Amniotic epithelial cell (primary cell): ENCODE measurements around the gene GALNT18.
A peak's percentile ranks its signal among the peaks of the same experiment; 100 is the strongest.

Experiments
- DNase-seq: peaks from one replicate; pipeline ENCODE4 v3.0.0-alpha.2; 2010; ENCODE audit warnings: low read depth

Gene GALNT18

DNA sequence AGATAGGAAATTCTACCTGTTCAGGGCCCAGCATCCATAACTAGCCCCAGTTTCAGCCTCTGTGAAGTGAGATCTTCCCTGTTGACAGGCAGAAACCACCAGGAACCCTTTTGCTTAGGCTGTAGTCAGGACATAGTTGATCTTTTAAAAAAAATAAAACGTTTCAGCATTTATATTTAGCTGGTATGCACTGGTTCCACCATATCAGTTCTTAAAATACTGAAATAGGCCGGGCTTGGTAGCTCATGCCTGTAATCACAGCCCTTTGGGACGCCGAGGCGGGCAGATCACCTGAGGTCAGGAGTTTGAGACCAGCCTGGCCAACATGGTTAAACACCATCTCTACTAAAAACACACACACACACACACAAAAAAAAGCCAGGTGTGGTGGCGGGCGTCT, 35.3 kb downstream of the GALNT18 start:
- DNase-seq = no peak

DNA sequence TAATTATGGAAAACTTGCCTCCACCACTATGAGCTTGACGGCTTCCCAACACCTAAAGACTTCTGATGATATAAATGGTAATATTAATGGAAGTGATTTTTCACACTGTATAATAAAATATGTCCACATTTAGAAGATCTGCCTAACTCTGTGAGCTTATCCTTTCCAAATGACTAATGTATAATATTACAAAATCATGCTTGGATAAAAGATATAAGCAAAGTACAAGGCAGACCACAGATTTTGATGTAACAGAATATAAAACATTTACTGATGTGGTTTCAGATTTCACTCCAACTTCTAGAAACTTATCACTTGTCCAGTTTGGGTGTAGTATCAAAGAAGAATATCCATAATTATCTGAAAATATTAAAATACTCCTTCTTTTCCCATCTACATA, 36.9 kb downstream of the GALNT18 start:
- peak; percentile 26 for DNase-seq

DNA sequence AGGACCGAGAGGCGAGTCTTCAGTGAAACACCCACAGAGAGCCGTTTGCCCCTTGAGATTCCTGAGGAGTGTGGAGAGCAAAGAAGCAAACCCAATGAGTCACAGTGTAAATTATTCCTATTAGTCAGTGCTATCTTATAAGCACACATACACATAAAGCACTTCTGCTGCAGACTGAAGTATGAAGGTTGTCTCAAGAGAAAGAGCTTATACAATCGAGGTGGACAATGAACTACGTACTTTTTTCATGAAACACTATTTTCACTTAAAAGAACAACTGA, 37.3 kb downstream of the GALNT18 start:
- peak; percentile 84 for DNase-seq

DNA sequence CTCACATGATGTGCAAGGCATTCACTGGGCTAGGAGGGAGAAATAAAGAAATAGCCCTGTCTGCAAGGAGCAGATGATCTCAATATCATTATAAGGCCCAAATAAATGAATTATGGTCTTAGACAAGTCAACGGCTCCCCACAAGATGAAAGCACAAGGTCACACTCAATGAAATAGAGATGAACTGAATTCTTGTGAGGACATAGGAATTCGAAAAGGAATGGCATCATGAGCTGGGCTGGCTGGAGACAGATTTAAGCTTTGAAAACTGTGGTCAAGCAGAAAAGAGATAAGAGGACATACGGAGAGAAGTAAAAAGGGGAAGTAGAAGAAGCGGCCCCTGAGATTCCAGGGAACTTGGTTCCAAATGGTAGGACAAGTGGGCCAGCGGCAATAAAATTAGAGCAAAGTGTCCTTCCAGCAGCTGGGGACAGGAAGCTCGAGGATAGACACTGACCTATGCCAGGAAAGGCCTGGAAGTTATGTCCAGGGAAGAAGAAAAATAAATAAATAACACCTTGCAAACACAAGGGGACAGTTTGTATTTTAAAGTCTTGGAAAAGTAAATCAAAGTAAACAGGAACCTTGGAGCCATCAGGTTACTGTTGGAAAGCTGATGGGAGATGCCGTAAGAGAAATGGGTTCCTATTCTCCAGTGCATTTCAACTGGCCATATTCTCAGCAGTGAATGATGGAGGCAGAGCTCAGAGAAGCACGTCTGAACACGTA, 37.8 kb downstream of the GALNT18 start:
- peak; percentile 71 for DNase-seq

DNA sequence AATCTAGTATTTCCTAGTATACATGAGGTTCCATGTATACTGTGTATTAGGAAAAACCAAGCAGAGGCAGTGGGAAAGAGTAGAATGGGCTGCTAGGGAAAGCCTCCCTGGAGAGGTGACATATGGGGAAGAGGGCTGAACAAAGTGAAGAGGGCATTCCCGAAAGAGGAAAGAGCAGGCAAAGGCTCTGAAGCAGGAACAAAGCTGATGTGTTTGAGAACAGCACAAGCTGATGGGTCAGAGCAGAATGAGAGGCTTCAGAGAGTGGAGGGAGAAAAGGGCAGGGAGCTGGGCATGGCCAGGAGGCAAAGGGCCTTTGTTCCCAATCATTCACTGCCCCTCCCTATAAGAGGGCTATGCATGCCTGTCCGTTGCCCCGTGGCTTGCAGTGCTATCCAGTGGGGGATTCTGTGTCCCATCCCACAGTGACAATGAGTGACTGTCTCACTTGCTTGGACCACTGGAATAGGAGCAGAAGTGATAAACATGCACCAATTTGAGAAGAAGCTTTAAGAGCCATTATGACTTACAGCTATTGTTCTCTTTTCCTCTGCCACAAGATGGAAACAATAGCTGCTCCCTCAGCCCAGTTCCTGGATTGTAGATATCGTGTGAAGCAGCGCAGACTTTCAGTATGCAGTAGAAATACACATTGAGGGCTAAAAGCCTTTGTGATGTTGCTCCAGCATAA, 39.6 kb downstream of the GALNT18 start:
- no peak for DNase-seq

DNA sequence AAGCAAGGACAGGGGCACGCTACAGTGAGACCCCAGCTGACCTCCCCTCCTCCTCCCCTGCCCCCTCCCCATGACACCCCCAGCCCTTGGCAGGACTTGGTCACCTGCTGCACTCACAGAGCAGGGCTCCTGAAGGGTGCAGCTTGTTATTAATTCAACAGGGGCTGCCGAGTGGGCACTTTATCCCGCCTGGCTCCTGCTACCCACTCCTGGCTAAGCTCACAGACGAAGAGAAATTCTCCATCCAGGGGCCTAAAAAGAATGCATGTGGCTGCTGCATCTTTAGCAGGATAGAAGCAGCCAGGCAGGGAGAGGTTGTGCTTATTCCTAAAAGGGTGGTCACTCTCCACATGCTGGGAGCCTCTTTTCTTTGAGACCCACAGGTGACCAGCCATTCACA, 40.3 kb downstream of the GALNT18 start:
- no peak for DNase-seq

DNA sequence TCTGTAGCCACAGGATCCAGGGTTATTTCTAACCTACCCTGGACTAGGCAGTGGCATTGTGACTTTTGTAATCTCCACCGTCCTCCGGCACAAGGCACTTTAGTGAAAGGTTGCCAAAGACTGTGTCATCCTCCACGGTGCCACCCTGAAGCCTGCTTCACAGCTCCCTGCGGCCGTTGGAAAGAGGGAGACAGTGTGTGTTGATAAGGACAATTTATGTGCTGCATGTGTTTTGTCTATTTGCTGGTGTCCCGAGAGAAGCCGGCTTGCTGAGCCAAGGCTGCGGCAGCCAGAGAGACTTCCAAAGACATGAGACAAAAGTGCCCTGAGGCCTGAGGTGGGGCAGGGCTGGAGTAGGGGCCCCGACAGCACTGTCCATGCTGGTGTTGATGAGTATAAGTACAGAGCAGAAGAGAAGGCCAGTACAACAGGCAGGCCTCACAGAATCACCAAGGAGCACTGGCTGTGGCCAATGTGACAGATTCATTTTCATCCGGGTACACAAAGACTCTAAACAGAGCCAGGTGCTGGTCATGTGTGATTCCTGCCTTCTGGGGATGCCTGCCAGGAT, 40.9 kb downstream of the GALNT18 start:
- no peak for DNase-seq

DNA sequence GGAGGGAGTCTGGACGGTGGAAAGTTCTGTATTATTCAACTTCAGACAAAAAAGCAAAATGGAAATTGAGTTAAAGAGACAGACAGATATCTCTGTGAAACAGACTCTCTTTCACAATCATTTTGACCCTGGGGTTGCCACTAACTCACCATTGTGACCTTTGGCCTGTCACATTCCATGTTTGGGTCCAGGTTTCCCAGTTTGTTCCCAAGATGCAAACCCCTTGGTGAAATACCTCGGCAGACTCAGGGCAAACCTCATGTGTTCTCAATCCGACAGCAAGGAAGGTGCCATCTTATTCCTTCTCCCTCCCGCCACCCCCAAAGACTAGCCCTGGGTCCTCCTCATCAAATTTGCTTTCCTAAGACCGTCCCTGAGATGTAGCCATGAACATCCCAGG, 41.8 kb downstream of the GALNT18 start:
- DNase-seq = no peak

DNA sequence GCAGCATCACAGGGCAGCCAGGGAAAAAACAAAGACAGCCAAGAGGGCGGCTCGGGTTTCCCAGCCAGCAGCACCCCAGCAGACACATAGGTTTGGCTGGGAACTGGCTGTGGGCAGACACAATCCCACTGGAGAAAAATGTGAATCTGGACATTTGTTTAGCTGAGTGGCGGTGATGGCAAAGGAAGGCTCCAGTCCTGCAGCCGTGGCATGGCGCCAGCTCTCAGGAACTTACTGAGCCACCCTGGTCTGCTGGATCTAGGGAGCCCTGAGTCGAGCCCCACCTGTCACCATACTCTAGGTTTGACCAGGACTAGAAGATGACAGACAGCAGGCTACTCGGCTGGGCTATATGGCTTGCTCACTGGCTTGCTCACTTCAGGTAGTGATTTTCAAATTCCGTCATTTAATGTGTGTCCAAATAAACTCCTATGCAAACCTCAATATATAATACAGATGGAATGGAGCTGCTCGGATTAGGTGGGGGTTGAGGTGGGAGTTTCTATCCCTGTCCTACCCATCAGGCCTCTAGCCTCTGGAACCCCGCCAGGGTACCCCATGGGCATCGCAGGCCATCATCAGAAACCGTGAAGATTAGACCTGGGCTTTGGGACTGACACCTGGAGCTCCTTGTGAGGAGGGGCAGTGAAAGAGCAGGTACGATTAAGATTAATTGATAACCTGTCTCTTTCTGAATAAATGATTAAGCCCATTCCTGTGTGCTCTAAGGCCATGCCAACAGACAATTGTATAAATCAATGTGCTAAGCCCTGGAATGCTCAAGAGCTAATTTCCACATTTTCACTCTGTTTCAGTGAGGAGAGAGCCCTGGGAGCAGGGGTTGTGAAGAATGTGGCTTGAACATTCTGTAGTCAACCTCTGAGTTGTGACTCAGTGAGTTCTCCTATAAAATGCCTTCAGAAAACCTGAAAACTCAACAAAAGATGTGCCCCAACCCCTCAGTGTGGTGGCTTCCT, 42.5 kb downstream of the GALNT18 start:
- no peak for DNase-seq

DNA sequence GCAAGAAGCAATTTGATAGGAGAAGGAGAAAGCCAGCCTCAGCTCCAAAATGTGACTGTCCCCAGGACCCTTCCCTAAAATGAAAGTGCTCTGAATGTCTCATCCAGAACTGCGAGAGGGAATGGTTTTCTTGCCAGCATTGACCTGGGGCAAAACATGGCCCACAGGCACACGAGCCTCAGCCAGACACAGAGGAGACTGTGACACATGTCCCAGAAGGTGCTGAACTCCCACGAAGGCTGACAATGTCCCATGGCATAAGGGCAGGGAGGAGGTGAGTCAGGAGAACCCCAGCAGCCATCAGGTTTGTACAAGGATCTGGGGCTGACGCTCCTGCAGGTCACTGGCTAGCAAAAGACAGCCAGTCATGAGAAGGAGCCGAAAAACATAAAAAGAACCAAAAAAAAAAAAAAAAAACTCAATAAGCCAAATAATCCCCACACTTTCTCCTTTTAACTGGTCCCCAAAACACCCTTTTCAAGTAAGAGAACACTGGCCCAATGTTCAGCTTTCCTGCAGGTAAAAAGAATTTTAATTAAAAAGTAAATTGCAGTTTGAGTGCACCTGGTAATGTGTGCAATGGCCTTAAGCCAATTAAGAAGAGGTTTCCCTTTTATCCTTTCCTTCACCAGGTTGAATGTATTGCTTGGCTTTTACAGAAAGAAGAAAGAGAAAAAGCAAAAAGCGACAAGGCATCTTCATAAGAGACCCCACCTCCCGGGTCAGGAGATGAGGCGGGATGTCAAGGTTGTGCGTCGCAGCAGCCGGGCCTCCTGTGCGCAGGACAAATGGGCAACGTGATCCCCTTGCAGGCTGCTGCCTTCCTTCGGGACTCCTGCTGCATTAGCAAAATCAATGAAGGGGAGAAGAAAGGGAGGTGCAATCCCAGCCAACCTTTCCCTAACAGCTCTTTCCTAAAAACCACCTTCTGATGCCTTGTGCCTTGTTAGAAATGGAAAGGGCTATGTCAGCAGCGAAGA, 43.6 kb downstream of the GALNT18 start:
- DNase-seq = no peak

DNA sequence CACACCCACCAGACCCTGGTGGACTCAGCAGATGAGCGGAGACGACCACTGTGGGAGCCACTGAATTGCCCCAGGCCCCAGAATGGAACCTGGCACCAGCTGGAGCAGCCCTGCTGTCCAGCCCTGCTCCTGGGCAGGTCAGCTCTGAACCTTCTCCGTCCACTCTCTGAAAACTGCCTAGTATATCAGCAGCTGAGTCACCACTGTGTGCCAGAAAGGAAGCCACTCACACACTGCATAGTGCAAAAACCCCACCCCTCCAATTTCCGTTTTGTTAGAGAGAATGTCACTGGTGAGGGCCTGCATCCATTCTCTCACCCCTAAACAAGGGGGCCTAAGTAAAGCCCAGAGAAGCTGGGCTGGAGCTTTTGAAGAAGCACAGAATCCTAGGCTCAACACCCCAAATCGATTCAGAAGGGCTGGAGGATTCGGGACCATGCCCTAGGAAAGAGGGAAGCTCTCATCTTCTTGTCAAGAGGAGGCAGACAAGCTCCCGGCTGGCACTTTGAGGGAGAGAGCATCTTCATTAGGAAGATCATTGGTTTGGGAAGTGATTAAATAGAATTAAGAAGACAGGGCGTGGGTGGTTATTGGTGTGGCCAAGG, 44.5 kb downstream of the GALNT18 start:
- DNase-seq = no peak

DNA sequence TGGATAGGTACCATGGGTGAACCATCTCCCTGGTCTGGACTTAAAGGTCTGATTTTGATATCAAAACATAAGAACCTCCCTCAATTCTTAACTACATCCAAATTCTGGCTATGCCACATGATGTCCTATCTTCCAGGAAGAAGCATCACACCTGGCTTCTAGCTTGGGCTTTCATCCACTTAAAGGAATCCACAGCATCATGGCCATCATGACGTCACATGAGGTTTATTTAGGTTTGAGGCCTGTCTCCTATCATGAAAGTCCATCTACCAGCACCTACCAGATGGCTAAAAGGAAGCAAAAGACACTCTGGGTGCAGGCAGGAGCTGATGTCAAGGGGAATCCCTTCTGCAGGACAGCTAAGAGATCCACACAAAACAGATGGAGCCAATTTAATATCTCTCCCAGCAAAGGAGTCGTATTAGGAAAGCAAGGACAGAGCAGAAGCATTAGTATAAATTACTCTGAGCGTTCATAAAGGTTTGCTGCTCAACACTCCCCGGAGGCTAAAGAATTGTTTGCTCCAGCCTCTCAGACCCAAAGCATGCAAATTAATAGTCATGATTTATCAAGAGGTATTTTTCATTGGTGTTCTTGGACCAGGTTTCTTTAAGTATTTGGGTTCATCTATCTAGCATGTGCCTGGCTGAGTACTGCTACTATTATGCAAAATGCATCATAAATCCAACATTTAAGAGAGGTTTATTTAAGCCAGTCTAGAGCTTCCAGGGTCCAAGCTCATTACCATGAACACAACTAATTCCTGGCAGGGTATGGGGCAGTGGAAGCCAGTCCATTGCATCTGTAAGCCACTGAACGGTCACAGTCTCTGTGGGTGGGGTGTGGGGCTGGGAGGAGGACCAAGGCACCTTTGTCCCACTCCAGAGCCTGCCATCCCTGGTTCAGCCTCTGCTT, 47.2 kb downstream of the GALNT18 start:
- DNase-seq = no peak

DNA sequence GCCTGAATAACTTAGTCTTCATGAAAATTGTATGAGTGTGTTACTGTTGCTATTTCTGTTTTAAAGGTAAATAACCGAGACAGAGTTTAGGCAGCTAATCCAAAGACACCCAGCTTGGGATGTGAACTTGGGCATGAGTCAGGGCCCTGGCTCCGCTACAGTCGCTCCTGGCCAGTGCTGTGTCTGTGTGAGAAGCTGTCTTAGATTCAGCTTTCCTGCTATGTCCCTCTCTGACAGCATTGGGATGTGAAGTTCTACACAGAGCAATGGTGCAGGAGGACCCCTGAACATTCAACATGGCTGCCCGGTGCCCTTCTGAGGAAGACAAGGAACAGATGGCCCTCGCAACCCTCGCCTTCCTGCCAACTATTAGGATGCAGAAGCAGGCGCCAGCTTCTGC, 49.4 kb downstream of the GALNT18 start:
- no peak for DNase-seq

DNA sequence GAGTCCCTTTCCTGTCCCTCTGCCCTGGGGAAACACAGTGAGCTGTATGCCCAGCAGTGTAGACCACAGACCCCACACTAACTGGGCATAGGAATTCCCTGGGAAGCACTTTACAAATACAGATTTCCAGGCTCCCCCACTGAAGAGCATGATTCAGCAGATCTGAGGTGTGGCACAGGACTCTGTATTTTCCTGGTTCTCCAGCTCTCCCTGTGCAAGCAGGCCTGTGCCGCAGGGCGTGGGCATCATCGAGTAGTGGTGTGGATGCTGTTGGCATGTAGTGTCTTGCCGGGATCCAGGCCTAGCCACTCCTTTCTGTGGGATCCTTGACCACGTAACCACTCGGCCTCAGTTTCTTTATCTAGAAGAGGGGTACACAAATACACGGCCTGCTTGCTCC, 49.9 kb downstream of the GALNT18 start:
- no peak for DNase-seq

DNA sequence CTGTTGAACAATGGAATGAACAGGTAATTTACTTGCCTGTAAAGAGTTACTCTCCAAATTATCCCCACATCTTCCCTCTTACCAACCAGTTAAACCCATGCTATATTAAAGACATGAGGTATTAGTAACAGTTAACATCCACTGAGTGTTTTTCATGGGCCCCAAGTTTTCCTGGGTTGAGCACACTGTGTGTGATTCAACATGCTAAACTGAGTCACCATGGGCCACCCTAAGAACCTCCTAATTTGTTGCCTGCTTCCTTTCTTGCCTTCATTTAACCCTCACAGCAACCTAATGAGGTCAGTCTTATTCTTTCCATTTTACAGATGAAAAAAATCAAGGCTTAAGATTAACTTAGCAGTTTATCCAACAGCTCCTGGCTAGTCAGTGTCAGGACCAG, 51.0 kb downstream of the GALNT18 start:
- no peak for DNase-seq

DNA sequence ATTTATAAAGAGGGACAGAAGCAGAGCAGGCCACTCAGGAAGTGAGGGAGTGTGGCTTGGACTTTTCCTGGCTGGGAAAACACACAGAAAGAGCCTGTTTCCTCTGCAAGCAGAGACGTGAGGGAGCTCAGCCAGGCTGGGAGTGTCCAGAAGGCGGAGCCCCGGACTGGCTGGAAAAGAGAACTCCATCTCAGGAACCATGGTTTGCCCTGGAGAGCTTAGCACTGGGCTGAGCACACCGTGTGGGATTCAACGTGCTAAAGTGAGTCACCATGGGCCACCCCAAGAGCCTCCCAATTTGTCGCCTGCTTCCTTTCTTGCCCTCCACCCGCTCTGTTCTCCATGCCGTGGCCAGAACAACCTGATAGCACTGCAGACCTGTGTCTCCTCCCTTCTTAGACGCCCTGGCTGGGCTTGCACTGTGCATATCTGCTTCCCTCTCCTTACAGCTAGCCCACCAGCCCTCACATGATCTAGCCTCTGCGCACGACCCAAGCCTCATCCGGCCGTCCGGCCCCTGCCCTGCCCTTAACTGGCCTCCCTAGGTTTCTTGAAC, 51.8 kb downstream of the GALNT18 start:
- DNase-seq = no peak

DNA sequence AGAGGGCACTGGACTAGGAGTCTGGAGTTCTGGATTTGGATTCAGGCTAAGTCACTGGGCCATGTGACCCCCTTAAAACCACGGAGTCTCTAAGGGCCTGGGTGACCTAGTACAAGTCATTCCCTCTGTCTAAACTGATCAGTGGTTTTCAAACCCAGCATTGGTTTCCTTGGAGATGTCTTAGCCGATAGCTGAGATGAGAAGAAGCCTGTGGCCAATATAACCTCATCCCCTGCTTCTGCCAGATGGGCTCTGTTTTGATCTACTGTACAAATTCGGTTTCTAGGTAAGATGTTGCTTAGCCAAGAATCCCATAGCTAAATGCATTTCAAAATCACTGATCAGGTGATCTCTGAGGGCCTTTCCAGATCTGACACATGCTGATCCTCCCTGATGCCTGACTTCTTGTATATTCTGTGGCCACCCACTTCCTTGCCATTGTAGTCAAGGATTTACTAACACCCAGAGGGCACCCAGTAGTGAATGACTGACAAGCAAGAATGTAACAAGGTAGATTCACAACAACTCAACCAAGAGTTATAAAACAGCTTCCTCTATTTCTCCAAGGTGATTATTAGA, 53.1 kb downstream of the GALNT18 start:
- no peak for DNase-seq

DNA sequence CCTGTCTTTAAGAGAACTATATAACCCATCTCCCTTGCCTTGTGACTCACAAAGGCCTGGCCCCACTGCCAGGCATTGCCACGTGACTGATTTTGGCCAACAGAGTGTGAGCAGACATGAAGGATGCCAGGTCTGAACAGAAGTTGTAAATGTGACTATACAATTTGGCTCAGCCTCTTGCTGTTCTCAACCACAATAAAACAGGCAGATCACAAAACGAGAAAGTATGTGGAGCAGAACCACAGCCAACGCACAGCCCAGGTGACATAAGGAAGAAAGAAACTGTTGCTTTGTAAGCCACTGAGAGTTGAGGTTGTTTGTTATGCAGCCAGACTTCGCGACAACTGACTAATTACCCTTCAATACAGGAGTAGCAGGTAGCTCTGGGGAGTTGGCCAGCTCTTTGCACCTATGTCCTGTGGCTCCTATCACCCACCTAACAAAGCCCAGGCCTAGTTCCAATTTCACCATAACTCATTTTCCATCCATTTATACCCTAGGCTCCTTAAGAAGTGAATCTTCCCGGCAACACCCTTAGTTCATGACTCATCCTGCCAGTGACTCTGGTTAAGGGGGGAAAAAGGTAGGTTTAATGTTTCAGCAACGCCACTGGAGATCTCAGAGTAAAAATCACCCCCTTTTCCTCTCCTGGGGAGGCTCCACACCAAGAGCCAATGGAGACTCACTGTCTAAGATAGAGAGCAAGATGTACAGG, 53.7 kb downstream of the GALNT18 start:
- no peak for DNase-seq

DNA sequence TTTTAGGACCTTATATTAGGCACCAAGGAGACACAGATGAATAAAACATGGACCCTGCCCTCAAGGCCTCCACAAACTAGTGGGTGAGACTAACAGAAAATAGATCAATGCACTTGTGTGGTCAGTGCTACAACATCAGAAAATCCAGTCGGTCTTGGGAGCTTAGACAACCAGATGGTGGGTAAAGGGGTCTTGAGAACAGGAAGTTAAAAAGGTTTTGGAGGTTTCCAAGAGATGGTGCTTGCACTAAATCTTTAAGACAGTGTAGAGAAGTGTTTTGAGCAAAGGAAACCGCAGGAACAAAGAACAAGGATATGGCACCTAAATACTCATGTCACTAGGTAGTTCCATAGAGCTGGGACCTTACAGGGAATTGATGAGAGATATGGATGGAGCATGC, 56.2 kb downstream of the GALNT18 start:
- DNase-seq = no peak
